ENCODE data around the gene CARD11.

- TF ChIP-seq POLR2A (IDR thresholded peaks at IDR 0.05) = no peak
- no peak for TF ChIP-seq CTCF (IDR thresholded peaks at IDR 0.05)
- TF ChIP-seq POLR2AphosphoS5 (IDR thresholded peaks at IDR 0.05) = no peak
These were observed 185.0 kb downstream of the CARD11 start for GRCh38 chr7:2858621-2859020.
